ENCODE results near the gene TMEM135.

TMEM135 gene

DNA sequence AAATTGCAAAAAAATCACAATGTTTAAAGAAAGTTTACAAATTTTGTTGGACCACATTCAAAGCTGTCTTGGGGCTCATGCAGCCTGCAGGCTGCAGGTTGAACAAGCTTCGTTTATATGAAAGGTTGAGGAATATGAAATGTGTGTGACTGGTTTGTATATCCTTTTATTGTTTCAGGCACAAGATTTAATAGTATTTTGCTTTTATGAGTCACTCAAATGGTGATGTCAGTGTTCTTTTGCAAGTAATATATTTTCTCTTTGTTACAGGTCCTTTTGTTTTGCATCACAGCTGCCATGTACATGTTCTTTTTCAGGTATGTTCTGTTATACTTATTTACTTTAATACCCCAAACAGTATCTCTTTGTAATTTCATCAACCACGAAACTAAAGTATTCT, 198.6 kb downstream of the TMEM135 start:
- no peaks in the 10 kb centered on the region for H3K79me2 ChIP-seq (ENCODE audit: control insufficient read depth, low read length)
- H3K4me1 ChIP-seq (ENCODE audit: control insufficient read depth, low read length), result no peaks in the 10 kb centered on the region
- no peaks in the 10 kb centered on the region for H3K27me3 ChIP-seq (ENCODE audit: control insufficient read depth, low read length)
- no peak overlapping the region for H3K4me2 ChIP-seq (ENCODE audit: low read length)
- no peak overlapping the region for H3K4me3 ChIP-seq (ENCODE audit: low read length)
- H3K36me3 ChIP-seq (ENCODE audit: control insufficient read depth, low read length), result no peaks in the 10 kb centered on the region; the same call in 1 of the 2 replicates
- peaks cover 8% of the 10 kb centered on the region; the same call in 1 of the 2 replicates for H3K9me3 ChIP-seq (ENCODE audit: control insufficient read depth, insufficient read depth, low read length)
- no peaks in the 10 kb centered on the region for H3K9me2 ChIP-seq (replicated peaks; ENCODE audit: control insufficient read depth, low read length)
- TF ChIP-seq EZH2phosphoT487 (IDR thresholded peaks at IDR 0.05; ENCODE audit: borderline replicate concordance, low read length), result no peak
- TF ChIP-seq, protein P1, sequence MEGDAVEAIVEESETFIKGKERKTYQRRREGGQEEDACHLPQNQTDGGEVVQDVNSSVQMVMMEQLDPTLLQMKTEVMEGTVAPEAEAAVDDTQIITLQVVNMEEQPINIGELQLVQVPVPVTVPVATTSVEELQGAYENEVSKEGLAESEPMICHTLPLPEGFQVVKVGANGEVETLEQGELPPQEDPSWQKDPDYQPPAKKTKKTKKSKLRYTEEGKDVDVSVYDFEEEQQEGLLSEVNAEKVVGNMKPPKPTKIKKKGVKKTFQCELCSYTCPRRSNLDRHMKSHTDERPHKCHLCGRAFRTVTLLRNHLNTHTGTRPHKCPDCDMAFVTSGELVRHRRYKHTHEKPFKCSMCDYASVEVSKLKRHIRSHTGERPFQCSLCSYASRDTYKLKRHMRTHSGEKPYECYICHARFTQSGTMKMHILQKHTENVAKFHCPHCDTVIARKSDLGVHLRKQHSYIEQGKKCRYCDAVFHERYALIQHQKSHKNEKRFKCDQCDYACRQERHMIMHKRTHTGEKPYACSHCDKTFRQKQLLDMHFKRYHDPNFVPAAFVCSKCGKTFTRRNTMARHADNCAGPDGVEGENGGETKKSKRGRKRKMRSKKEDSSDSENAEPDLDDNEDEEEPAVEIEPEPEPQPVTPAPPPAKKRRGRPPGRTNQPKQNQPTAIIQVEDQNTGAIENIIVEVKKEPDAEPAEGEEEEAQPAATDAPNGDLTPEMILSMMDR (IDR thresholded peaks at IDR 0.05; ENCODE audit: low read depth, low read length, poor library complexity, severe bottlenecking), result no peak
- no peaks in the 10 kb centered on the region for H4K20me1 ChIP-seq (ENCODE audit: control insufficient read depth, insufficient read depth, low read depth, low read length)
- no peak overlapping the region for H3K27ac ChIP-seq (ENCODE audit: low read depth, low read length)
- H3F3A ChIP-seq (ENCODE audit: control insufficient read depth, insufficient read depth), result no peaks in the 10 kb centered on the region

DNA sequence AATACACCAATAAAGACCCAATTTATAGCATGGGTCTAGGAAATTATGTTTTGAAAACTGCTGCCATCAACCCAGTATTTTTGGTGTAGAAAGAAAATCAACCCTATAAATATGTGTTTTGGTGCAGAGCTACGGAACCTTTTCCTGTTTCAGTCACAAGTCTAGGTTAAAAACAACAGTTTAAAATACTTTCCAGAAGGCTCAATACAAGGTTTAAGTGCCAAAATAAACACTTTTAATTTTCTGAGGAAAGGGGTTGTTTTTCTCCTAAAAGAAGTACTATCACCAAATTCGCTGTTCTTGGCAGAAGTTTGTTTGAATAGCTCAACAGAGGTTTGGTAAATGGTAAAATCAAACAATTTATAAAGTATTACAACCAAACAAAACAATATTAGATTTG, 201.3 kb downstream of the TMEM135 start:
- Histone ChIP-seq H3K9me3 (ENCODE audit: control insufficient read depth, insufficient read depth, low read length) (no peaks in the 10 kb centered on the region), H3K36me3 (ENCODE audit: control insufficient read depth, low read length) (no peaks in the 10 kb centered on the region; the same call in 1 of the 2 replicates), H3K4me2 (ENCODE audit: low read length) (no peak overlapping the region), H3F3A (ENCODE audit: control insufficient read depth, insufficient read depth) (no peaks in the 10 kb centered on the region), H3K4me3 (ENCODE audit: low read length) (no peak overlapping the region), H3K9me2 (replicated peaks; ENCODE audit: control insufficient read depth, low read length) (no peaks in the 10 kb centered on the region), H3K27ac (ENCODE audit: low read depth, low read length) (no peak overlapping the region), H3K27me3 (ENCODE audit: control insufficient read depth, low read length) (no peaks in the 10 kb centered on the region), H4K20me1 (ENCODE audit: control insufficient read depth, insufficient read depth, low read depth, low read length) (no peaks in the 10 kb centered on the region), H3K79me2 (ENCODE audit: control insufficient read depth, low read length) (no peaks in the 10 kb centered on the region), H3K4me1 (ENCODE audit: control insufficient read depth, low read length) (no peaks in the 10 kb centered on the region)
- TF ChIP-seq, protein P1 (IDR thresholded peaks at IDR 0.05; ENCODE audit: low read depth, low read length, poor library complexity, severe bottlenecking), result no peak
- TF ChIP-seq EZH2phosphoT487 (IDR thresholded peaks at IDR 0.05; ENCODE audit: borderline replicate concordance, low read length), result no peak

DNA sequence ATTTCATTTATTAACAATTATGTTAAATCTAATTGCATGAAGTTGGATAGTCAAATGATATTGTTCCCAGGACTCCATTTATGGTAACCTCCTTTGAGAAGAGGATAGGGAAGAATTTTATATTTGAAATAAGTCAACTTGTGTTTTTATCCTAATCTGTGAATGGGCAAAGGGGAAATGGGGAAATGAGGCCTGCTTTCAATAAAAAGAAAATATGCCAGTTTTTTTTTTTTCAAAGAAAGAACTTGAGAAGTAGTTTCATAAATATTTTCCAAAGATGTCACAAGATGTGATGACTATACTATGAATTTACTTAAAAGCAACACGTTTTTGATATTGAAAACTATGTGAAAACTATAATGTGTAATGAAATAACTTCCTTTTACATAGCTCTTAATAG, 201.8 kb downstream of the TMEM135 start:
- no peaks in the 10 kb centered on the region for H4K20me1 ChIP-seq (ENCODE audit: control insufficient read depth, insufficient read depth, low read depth, low read length)
- H3K4me1 ChIP-seq (ENCODE audit: control insufficient read depth, low read length), result no peaks in the 10 kb centered on the region
- no peaks in the 10 kb centered on the region for H3F3A ChIP-seq (ENCODE audit: control insufficient read depth, insufficient read depth)
- no peaks in the 10 kb centered on the region for H3K9me2 ChIP-seq (replicated peaks; ENCODE audit: control insufficient read depth, low read length)
- no peaks in the 10 kb centered on the region for H3K9me3 ChIP-seq (ENCODE audit: control insufficient read depth, insufficient read depth, low read length)
- H3K36me3 ChIP-seq (ENCODE audit: control insufficient read depth, low read length), result no peaks in the 10 kb centered on the region; the same call in 1 of the 2 replicates
- no peak overlapping the region for H3K4me2 ChIP-seq (ENCODE audit: low read length)
- no peak for TF ChIP-seq EZH2phosphoT487 (IDR thresholded peaks at IDR 0.05; ENCODE audit: borderline replicate concordance, low read length)
- TF ChIP-seq, protein P1 (IDR thresholded peaks at IDR 0.05; ENCODE audit: low read depth, low read length, poor library complexity, severe bottlenecking), result no peak
- H3K27ac ChIP-seq (ENCODE audit: low read depth, low read length), result no peak overlapping the region
- H3K27me3 ChIP-seq (ENCODE audit: control insufficient read depth, low read length), result no peaks in the 10 kb centered on the region
- no peaks in the 10 kb centered on the region for H3K79me2 ChIP-seq (ENCODE audit: control insufficient read depth, low read length)
- H3K4me3 ChIP-seq (ENCODE audit: low read length), result no peak overlapping the region
